Gastroesophageal sphincter (tissue), 3 donors: Measurements from ENCODE around the gene HHAT.

Source experiments
- CTCF ChIP-seq, 4 experiments: fragments of 200-600 bp in 2 of 4; fragments of 450-650 bp in 2 of 4; sonication (generic) in 1 of 4; IDR thresholded peaks; one replicate each; pipeline ENCODE4 v1.5.1; 2017 to 2019; ENCODE audit warnings: antibody characterized with exemption in 4 of 4, mild to moderate bottlenecking in 2 of 4, moderate library complexity in 2 of 4
- EP300 ChIP-seq: sonication (generic); formaldehyde crosslinking; IDR thresholded peaks from one replicate; pipeline ENCODE4 v1.6.1; 2017; ENCODE audit warnings: antibody characterized with exemption, mild to moderate bottlenecking
- POLR2A ChIP-seq, 2 donors: fragments of 450-650 bp; IDR thresholded peaks; one replicate each; pipeline ENCODE4 v1.6.1; 2017; ENCODE audit warnings: antibody characterized with exemption in 2 of 2, mild to moderate bottlenecking in 2 of 2, moderate library complexity in 1 of 2

DNA sequence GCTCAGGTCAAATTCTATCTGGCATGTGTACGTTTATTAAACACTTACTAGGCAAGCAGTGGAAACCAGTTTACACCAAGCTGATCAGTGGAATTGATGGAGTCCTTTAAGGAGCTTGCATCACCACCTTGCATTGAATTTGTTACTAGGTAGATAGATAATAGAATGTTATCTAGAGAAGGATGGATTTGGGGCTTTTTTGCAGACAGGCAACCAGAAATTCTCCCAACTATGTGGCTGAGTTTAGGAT, 44.9 kb downstream of the HHAT start:
- no peak for TF ChIP-seq CTCF (IDR thresholded peaks at IDR 0.05)
- TF ChIP-seq POLR2A (IDR thresholded peaks at IDR 0.05): no peak
- no peak for TF ChIP-seq EP300
